Panc1 (cell line): ENCODE data around the gene NCOA3. TPM values are rescaled to one million over a fixed set of nuclear protein-coding genes. Genes with fewer than 3 reads are reported as not detected.

Experiments
- ATAC-seq: fragments of 200-7000 bp; cut with Tn5 transposase; 2 replicates; pipeline ENCODE4 v1.9.1; 2020; ENCODE audit warnings: mild to moderate bottlenecking, moderate library complexity
- BruUV-seq: library from RNA; stranded (reverse); fragments of 400-500 nt; replicated peaks from 2 replicates; lab custom pipeline; 2021; lab: Mats Ljungman, UMichigan
- CTCF ChIA-PET: fragments of 300-600 bp; sonication (Branson Sonifier 250); formaldehyde crosslinking; loops from one replicate; lab custom pipeline; 2022; ENCODE audit warnings: antibody characterized with exemption; lab: Charles Lee
- POLR2A ChIA-PET: fragments of 300-600 bp; sonication (Branson Sonifier 250); formaldehyde crosslinking; loops from one replicate; lab custom pipeline; 2022; ENCODE audit warnings: antibody characterized with exemption; lab: Charles Lee
- DNase-seq: peaks from one replicate; pipeline ENCODE4 v3.0.0-alpha.2; 2010; ENCODE audit warnings: low read depth, low spot score
- H3K27ac ChIP-seq: 2 replicates; pipeline ENCODE4 v1.5.1; 2011; ENCODE audit warnings: mild to moderate bottlenecking, low read length, inconsistent platforms
- H3K27me3 ChIP-seq: fragments of 200-500 bp; sonication (Bioruptor generic); 2 replicates; pipeline ENCODE4 v1.6.0; 2014; ENCODE audit warnings: low read length, inconsistent platforms; ENCODE audit not compliant: control insufficient read depth, insufficient read depth
- H3K36me3 ChIP-seq: fragments of 200-500 bp; sonication (Bioruptor generic); 2 replicates; pipeline ENCODE4 v1.5.1; 2014; ENCODE audit warnings: inconsistent platforms, mild to moderate bottlenecking, low read length, moderate library complexity; ENCODE audit not compliant: control insufficient read depth, insufficient read depth
- H3K4me1 ChIP-seq: 2 replicates; pipeline ENCODE4 v1.5.1; 2011; ENCODE audit warnings: inconsistent platforms, mild to moderate bottlenecking, low read length, moderate library complexity; ENCODE audit not compliant: control insufficient read depth, insufficient read depth
- H3K4me3 ChIP-seq, 2 experiments: 2 replicates each; pipeline ENCODE4 v1.5.1; 2011 to 2012; ENCODE audit warnings: low read depth in 2 of 2, low read length in 2 of 2, mild to moderate bottlenecking in 2 of 2, inconsistent platforms in 1 of 2, moderate library complexity in 1 of 2
- H3K9me3 ChIP-seq: fragments of 200-500 bp; sonication (Bioruptor generic); 2 replicates; pipeline ENCODE4 v1.5.1; 2014; ENCODE audit warnings: low read depth, mild to moderate bottlenecking, inconsistent platforms, low read length, moderate library complexity; ENCODE audit not compliant: control insufficient read depth, insufficient read depth
- POLR2AphosphoS5 ChIP-seq: IDR thresholded peaks from 2 replicates; pipeline ENCODE4 v1.6.1; 2012; ENCODE audit warnings: mild to moderate bottlenecking, low read depth, low read length, moderate library complexity
- SIN3A ChIP-seq: IDR thresholded peaks from 2 replicates; pipeline ENCODE4 v1.6.1; 2012; ENCODE audit warnings: low read depth, mild to moderate bottlenecking, low read length, moderate library complexity, borderline replicate concordance; ENCODE audit not compliant: insufficient read depth
- TCF7L2 ChIP-seq: IDR thresholded peaks from 2 replicates; pipeline ENCODE4 v1.6.1; 2011; ENCODE audit warnings: mild to moderate bottlenecking, low read depth, low read length, inconsistent platforms
- in situ Hi-C: cut with HindIII; loops from 2 replicates; pipeline ENCODE4 v1.10.0; 2016; ENCODE audit warnings: low sequenced_read_pairs, low pct_unique_long_range_greater_than_20kb
- intact Hi-C: fragments of 100-400 bp; cut with micrococcal nuclease; formaldehyde crosslinking; loops from one replicate; pipeline ENCODE4 v1.10.0; 2022; ENCODE audit not compliant: unreplicated experiment
- total RNA-seq: library from RNA; stranded (reverse); gene quantifications from one replicate; pipeline ENCODE4 v1.2.1, GENCODE V29; 2021; ENCODE audit not compliant: unreplicated experiment
- TF ChIP-seq, protein P1 (sequence below): fragments of 450-650 bp; IDR thresholded peaks from 2 replicates; pipeline ENCODE4 v1.5.1; 2017; ENCODE audit warnings: mild to moderate bottlenecking
- TF ChIP-seq, protein P2 (sequence below), 2 experiments: IDR thresholded peaks; 2 replicates each; pipeline ENCODE4 v1.6.1; 2011 to 2012; ENCODE audit warnings: low read depth in 2 of 2, control low read depth in 1 of 2, low read length in 1 of 2, mild to moderate bottlenecking in 1 of 2, moderate library complexity in 1 of 2; ENCODE audit not compliant: insufficient read depth in 1 of 2

NCOA3 gene
- total RNA-seq, 1 experiment from 2014 or later, result 47.7 TPM

DNA sequence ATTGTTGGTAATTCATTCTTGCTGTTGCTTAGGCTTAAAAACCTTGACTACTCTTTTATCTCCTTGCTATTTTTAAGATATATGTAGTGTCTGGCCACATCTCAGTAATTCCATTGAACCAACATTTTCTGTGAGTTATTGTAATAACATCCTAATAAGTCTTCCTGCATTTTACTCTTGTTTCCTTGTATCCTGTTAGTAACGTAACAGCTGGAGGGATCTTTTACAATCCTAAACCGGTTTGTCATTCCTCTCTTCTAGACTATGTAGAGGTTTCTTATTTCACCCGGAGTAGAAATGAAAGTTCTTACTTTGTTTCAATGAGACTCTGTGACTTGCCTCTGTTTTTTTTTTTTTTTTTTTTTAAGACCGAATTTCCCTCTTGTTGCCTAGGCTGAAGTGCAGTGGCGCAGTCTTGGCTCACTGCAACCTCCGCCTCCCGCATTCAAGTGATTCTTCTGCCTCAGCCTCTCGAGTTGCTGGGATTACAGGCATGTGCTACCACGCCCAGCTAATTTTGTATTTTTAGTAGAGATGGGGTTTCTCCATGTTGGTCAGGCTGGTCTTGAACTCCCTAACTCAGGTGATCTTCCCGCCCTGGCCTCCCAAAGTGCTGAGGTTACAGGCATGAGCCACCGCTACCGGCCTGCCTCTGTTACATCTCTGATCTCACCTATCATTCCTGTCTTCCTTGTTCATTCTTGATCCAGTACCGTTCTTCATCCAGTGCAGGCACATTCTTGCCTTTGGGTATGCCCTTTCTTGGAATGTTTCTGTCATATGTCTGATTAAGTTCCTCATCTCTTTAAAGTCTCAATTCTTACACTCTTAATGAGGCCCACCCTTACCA is 44.7 kb downstream of the NCOA3 start:
- DNase-seq (no peak), ATAC-seq (no peak)
- Histone ChIP-seq H3K4me1 (peaks cover 5% of the 10 kb centered on the region; the same call in 1 of the 2 replicates), H3K27ac (no peak overlapping the region), H3K4me3 (no peak overlapping the region), H3K27me3 (no peaks in the 10 kb centered on the region), H3K36me3 (no peaks in the 10 kb centered on the region), H3K9me3 (no peaks in the 10 kb centered on the region)
- CTCF ChIA-PET, result no interaction called here
- intact Hi-C loops, result no loop called here
- no peak for TF ChIP-seq POLR2AphosphoS5
- in situ Hi-C loops, result no loop called here
- POLR2A ChIA-PET, result no interaction called here
- no TSS peak for BruUV-seq

DNA sequence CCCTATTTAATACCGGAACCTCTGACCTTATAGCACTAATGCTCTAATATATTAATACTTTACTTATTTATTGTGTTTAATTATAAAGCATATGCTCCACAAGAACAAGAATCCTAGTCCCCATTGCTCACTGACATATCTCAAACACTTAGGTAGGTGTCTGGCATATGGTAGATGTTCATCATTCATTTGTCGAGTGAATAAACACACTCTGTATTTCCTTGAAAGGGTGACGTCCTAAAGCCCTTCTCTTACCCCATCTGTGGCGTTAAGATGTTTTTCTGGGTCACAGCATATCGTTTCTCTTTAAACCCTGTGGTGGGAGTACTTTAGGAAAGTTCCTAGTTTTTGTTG is 45.3 kb downstream of the NCOA3 start:
- BruUV-seq, result no TSS peak
- no peaks in the 10 kb centered on the region; the same call in 1 of the 2 replicates for H3K4me1 ChIP-seq
- H3K4me3 ChIP-seq, result no peak overlapping the region
- TF ChIP-seq POLR2AphosphoS5 (no peak), TCF7L2 (no peak), SIN3A (no peak)
- TF ChIP-seq, protein P1, sequence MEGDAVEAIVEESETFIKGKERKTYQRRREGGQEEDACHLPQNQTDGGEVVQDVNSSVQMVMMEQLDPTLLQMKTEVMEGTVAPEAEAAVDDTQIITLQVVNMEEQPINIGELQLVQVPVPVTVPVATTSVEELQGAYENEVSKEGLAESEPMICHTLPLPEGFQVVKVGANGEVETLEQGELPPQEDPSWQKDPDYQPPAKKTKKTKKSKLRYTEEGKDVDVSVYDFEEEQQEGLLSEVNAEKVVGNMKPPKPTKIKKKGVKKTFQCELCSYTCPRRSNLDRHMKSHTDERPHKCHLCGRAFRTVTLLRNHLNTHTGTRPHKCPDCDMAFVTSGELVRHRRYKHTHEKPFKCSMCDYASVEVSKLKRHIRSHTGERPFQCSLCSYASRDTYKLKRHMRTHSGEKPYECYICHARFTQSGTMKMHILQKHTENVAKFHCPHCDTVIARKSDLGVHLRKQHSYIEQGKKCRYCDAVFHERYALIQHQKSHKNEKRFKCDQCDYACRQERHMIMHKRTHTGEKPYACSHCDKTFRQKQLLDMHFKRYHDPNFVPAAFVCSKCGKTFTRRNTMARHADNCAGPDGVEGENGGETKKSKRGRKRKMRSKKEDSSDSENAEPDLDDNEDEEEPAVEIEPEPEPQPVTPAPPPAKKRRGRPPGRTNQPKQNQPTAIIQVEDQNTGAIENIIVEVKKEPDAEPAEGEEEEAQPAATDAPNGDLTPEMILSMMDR, result no peak
- TF ChIP-seq, protein P2, sequence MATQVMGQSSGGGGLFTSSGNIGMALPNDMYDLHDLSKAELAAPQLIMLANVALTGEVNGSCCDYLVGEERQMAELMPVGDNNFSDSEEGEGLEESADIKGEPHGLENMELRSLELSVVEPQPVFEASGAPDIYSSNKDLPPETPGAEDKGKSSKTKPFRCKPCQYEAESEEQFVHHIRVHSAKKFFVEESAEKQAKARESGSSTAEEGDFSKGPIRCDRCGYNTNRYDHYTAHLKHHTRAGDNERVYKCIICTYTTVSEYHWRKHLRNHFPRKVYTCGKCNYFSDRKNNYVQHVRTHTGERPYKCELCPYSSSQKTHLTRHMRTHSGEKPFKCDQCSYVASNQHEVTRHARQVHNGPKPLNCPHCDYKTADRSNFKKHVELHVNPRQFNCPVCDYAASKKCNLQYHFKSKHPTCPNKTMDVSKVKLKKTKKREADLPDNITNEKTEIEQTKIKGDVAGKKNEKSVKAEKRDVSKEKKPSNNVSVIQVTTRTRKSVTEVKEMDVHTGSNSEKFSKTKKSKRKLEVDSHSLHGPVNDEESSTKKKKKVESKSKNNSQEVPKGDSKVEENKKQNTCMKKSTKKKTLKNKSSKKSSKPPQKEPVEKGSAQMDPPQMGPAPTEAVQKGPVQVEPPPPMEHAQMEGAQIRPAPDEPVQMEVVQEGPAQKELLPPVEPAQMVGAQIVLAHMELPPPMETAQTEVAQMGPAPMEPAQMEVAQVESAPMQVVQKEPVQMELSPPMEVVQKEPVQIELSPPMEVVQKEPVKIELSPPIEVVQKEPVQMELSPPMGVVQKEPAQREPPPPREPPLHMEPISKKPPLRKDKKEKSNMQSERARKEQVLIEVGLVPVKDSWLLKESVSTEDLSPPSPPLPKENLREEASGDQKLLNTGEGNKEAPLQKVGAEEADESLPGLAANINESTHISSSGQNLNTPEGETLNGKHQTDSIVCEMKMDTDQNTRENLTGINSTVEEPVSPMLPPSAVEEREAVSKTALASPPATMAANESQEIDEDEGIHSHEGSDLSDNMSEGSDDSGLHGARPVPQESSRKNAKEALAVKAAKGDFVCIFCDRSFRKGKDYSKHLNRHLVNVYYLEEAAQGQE (IDR thresholded peaks at IDR 0.05; ENCODE audit: insufficient read depth in 1 of 2, low read depth in 2 of 2, low read length in 1 of 2), result no peak
- in situ Hi-C loops, result no loop called here
- H3K9me3 ChIP-seq, result no peaks in the 10 kb centered on the region
- H3K36me3 ChIP-seq, result no peaks in the 10 kb centered on the region
- H3K27me3 ChIP-seq, result no peaks in the 10 kb centered on the region
- POLR2A ChIA-PET, result no interaction called here
- CTCF ChIA-PET, result no interaction called here
- H3K27ac ChIP-seq, result no peak overlapping the region
- ATAC-seq, result no peak
- DNase-seq, result no peak
- intact Hi-C loops, result no loop called here

DNA sequence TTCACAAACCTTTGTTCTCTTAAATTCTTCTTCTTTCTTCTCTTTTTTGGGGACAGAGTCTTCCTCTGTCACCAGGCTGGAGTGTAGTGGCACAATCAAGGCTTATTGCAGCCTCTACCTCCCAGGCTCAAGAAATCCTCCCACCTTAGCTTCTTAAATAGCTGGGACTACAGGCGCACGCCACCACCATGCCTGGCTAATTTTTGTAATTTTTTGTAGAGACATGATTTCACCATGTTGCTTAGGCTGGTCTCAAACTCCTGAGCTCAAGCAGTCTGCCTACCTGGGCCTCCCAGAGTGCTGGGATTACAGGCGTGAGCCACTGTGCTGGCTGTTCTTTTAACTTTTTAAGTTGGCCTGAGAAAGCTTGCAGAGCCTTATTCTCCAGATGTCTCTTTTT is 48.0 kb downstream of the NCOA3 start:
- TF ChIP-seq, protein P2 (IDR thresholded peaks at IDR 0.05; ENCODE audit: insufficient read depth in 1 of 2, low read depth in 2 of 2, low read length in 1 of 2), result no peak
- TF ChIP-seq TCF7L2, result no peak
- TF ChIP-seq, protein P1, result no peak
- no peak for TF ChIP-seq POLR2AphosphoS5
- TF ChIP-seq SIN3A, result no peak
- intact Hi-C loops, result no loop called here
- ChIA-PET POLR2A (interaction anchor here (0.6 kb wide), 1 partner anchor 191 kb away, joined by 4 read pairs; no protein-coding TSS in a partner anchor), CTCF (no interaction called here)
- no peaks in the 10 kb centered on the region for H3K27me3 ChIP-seq
- H3K9me3 ChIP-seq, result no peaks in the 10 kb centered on the region
- no peaks in the 10 kb centered on the region; the same call in 1 of the 2 replicates for H3K4me1 ChIP-seq
- no peaks in the 10 kb centered on the region for H3K36me3 ChIP-seq
- H3K4me3 ChIP-seq, result no peak overlapping the region
- in situ Hi-C loops, result no loop called here
- no peak for ATAC-seq
- DNase-seq, result no peak
- BruUV-seq, result no TSS peak
- no peak overlapping the region for H3K27ac ChIP-seq
